CD4-positive, alpha-beta T cell treated with Interleukin-17A for 1 hour (primary cell): Measurements from ENCODE around the gene NF1.
A peak's percentile ranks its signal among the peaks of the same experiment; 100 is the strongest.
"Not testable (repeated sequence)": the region's sequence is repeated elsewhere in the genome, so short reads cannot be mapped to it uniquely, and the experiment has no call there.

Experiments used
- DNase-seq: peaks from one replicate; pipeline ENCODE4 v3.0.0-alpha.2; 2020

Gene NF1

DNA sequence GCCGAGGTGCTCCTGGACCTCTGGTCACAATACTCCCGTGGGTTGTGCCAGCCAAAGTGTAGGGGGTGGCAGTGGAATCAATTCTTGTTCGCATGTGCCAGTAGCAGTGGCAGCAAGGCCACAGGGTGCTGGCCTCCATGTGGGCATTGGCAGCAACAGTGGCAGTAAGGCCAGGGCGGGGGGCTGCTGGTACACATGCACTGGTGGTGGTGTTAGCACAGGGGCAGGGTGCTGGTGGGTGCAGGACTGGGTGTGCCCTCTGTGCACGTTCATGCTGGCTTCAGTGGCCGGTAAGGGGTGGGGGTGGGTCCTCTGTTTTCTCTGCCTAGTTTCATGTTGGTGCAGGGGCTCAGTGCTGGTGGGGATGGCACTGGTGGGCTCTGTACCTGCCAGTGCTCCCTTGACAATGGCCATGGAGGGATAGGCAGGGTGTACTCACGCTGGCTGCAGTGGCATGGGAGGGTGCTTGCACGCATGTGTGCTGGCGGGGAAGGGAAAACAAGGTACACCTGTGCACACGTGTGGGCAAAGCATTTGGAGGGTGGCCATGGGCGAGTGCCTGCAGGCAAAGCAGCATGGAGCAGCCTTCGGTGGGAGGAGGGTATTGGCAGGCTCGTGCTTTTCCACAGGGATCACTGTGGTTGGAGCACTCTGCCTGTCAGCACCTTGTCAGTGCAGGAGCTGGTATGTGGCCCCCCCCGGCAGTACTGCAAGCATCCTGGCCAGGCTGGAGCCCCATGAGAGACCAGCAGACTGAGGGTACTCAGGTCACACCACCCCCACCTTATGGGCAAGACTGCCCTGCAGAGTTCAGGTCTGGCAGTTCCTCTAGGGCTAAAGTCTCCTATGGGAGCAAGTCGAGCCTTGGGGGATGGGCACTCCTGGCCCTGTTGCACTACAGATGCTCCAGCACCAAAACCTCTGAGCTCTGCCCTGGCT lies 35.8 kb downstream of the NF1 start:
- DNase-seq: no peak

DNA sequence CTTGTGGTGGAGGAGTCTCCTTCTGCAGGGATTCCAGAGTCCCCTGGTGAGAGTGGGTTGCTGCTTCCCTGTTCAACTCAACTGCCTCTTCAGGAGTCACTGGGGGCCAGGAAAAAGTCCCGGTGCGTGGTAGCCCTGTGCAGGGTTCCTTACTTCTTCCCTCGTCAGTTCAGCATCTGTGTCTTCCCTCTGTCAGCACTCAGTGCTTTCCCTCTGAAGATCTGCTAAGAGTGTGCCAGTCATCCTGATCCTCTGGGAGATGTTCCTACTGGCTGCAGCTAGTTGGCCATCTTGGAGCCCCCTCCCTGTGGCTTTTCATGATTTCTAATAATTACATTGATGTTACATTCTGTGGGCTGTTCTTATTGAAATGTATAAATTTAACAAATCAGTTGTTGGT lies 36.5 kb downstream of the NF1 start:
- no peak for DNase-seq

DNA sequence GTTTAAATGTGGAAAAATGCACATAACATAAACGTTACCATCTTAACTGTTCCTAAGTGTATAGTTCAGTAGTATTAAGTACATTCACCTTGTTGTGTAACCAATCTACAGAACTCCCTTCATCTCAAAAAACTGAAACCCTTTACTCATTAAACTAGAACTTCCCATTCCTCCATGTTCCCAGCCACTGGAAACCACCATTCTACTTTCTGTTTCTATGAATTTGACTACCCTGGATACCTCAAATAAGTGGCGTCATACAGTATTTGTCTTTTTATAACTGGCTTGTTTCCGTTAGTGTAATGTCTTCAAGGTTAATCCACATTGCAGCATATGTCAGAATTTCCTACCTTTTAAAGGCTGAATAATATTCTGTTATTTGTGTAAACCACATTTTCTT lies 38.2 kb downstream of the NF1 start:
- DNase-seq: no peak

DNA sequence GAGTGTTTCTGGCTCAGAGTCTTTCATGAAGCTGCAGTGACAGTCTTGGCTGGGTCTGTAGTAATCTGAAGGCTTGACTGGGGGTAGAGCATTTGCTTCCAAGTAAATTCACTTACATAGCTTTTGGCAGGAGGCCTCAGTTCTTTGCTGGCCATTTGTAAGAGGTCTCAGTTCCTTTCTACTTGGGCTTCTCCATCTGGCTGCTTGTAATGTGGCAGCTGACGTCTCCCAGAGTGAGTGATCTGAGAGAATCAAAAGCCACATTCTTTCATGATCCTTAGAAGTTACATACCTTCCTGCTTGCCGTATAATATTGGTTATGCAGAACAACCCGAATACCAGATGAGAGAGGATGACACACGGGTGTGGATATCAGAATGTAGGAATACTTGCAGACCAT lies 39.8 kb downstream of the NF1 start:
- no peak for DNase-seq

DNA sequence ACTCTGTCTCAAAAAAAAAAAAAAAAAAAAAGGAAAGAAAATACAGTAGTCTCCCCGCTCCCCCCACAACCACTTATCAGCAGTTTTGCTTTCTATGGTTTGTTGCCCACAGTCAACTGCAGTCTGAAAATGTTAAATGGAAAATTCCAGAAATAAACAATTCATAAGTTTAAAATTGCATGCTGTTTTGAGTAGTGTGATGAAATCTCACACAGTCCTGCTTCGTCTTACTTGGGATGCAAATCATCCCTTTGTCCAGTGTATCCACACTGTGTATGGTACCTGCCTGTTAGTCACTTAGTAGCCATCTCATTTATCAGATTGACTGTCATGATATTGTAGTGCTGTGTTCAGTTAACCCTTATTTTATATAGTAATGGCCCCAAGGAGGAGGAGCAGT lies 41.5 kb downstream of the NF1 start:
- no peak for DNase-seq

DNA sequence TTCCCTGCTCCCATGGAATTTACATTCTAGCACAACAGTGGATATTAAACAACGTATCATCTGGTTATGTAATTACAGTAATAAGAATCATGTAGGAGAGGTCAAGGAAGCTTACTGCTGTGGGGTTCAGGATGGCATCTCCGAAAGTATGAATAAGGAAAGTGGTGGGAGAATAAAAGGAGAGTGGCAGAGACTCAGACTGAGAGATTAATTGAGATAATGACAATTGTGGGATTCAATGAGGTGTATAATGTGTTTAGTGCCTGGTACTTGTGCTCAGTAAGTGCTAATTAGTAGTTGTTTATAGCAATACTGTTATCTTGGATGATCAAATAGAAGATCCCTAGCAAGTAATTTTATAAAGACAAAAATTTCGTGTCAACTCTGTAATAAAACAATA lies 45.3 kb downstream of the NF1 start:
- no peak for DNase-seq

DNA sequence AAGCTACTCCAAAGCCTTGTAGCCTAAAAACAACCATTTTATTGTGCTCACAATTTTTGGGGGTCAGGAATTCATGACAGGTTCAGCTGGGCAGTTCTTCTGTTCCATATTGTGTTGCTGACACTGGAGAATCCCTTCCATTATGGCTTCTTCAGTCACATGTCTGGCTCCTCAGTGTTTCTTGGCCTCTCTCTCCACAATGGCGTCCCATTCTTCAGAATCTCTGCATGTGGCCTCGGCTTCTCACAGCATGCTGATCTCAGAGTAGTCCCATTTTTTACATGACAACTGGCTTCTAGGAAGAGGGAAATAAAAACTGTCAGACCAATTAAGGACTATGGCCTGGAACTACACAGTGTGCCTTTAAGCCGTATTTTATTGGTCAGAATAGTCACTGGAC lies 49.7 kb downstream of the NF1 start:
- DNase-seq: no peak

DNA sequence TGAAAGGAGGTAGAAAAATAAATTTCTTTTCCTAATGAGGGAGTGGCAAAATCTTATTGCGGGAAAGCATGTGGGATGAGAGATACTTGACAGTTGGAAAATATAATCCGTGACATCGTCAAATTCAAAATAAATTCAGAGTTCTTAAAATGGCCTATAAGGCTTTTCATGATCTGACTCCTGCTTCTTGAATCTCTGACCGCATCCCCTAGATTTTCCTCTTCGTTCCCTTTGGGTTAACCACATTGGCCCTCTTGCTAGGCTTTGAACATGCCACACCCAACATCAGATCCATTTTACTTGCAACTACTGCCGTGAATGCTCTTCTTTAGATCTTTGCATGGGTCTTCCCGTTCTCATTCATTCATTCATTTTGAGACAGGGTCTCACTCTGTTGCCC lies 50.1 kb downstream of the NF1 start:
- no peak for DNase-seq

DNA sequence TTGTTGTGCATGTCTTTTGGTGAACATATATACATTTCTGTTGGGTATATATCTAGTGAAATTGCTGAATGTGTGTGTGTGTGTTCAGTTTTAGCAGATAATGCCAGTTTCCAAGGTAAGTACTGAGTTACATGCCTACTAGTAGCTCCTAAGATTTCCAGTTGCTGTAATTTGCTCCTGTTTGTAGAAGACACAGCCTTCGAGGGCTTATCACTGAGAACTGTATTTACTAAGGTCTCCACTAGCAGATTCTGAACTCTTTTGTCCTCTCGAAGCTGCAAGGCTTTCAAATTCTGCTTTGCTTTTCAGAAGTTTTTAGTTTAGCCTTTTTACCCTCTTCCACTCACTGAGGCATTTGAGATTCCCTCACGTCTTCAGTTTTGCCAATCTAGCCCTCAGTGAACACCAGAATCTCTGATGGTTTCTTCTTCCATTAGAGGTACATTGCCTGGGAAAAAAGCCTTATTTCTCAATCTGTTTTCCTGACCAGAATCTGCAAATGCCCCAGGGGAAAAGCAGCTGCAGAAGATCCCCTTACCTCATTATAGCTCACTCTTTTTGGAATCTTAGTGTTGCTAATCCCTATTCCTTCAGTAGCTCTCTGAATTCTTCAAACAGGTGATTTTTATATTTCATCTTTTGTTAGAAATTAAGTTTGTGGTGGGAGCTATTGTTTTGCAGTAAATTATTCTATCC lies 52.9 kb downstream of the NF1 start:
- no peak for DNase-seq

DNA sequence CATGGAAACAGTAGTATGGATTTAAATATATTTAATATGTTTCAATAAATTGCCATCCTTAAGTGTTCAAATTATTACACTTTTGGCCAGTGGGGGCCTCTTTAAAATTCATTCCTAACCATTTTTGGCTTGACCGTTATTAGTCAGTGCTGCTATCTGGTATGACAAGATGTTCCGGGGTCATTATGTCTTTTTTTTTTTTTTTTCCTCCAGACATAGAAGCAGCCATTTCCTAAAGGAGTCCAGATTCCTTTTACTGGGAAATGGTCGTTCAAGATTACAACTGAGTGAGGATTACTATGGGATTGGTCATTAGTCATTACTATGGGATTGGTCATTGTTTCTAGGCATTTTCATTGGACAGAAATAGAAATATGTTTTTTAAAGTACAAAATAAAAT lies 53.4 kb downstream of the NF1 start:
- DNase-seq: no peak

DNA sequence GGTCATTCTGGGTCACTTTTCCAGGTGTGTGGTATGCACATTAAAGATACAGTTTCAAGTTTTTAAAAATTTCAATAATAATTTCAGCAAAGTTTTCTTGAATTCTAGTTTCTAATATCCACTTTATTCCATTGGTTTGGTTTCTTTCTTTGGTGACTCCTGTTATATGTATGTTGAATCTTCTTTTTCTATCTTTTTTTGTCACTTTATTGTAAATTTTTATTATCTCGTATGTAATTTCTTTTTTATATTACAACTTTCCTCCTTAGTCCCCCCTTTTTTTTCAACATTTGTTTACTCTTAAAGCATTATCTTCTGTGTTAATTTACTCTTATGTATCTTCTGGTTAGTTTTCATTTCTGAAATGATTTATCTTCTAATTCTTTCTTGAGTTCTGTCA lies 57.5 kb downstream of the NF1 start:
- DNase-seq: no peak

DNA sequence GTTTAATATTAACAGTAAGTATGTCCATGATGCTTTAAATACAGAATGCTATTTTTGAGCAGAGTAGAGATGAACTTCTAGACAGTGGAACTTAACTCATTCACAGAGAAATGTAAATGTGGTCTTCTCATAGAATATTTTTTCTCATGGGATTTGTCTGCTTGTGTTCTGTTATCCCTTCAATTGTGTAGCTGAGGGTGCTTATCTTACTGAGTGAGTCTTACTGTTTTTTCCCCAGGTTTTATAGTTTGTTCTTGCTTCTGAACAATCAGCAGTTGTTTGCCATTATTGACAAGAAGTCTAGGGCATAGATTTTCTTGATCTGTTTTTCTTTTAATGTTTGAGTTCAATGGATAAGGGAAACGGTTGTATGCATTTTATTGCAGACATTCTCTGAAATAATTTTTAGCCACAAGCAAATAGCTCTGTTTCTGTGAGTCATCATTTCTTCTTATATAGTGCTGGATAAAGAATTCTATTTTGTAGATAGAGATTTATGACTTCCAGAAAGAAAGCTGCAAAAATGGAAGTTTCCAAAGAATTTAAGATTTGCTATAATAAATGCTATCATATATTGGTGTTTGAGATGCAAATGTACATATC lies 60.5 kb downstream of the NF1 start:
- DNase-seq: no peak

DNA sequence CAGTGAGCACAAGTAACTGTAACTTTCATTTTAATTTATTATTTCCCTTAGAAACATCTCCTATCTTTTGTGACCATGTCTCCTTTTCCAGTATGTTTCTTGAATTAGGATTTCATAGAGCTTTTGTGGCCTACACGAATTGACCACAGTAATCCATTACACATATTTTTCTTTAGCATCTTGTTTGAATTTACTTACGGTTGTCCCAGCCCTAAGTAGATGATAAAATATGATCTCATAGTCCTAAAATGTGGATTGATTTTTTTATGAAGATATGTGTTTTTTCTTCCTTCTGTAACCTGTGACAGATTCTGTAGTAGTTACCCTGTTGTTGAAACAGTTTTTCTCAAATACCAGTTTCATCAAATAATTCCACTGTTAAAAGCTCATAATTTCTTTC lies 61.5 kb downstream of the NF1 start:
- no peak for DNase-seq

DNA sequence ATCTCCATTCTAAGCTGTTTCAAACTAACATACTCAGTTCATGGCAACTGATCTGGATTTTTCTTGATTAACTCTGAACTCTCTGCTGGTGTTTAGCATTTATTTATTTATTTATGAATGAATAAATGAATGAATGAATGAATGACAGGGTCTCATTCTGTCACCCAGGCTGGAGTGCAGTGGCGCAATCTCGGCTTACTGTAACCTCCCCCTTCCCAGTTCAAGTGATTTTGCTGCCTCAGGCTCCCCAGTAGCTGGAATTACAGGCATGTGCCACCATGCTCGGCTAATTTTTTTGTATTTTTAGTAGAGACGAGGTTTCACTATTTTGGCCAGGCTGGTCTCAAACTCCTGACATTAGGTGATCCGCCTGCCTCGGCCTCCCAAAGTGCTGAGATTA lies 62.1 kb downstream of the NF1 start:
- DNase-seq: not testable (repeated sequence)

DNA sequence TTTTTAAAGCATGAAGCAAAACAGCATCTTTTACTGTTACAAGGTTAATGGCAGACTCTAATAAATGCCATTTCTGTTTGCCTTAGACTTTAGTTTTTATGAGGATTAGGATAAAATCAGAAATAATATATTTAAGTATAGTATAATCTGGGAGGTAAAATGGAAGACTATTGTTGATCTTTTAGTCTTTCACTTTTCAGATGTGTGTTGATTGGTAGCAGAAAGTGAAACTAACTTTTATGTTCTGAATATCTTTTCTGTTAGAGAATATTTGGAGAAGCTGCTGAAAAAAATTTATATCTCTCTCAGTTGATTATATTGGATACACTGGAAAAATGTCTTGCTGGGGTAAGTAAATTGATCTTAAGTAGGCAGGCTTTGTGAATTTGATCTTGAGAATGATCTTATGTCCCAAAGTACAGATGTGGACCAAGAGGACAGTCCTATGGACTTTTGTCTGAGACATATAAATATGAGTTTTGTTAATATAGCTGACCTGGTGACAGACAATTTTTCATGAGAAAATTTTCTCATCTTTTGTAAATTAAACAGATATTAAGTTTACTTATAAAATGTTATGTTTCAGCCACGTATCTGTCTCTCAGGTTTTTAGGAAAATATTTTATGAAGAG lies 64.1 kb downstream of the NF1 start:
- DNase-seq: peak; percentile 31

DNA sequence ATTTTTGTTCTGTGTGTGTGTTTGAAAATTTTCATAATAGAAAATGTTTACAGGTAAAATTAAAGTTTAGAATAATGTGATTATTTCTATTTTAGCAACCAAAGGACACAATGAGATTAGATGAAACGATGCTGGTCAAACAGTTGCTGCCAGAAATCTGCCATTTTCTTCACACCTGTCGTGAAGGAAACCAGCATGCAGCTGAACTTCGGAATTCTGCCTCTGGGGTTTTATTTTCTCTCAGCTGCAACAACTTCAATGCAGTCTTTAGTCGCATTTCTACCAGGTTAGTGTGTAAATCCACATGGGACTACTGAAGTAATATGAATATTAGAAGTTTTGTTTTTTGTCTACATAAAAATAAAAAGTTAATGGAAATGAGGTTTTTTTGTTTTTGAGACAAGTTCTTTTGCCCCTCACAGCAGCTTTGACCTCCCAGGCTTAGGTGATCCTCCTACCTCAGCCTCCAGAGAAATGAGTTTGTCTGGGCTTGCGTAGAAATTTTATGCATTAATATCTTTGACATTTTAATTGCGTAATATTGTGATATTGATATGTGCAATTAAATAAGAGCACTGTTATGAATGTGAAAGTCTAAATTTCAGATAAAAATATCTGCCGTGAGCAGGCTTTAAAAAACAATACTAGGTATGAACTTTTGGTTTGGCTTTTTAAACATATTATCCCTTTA lies 68.5 kb downstream of the NF1 start:
- no peak for DNase-seq

DNA sequence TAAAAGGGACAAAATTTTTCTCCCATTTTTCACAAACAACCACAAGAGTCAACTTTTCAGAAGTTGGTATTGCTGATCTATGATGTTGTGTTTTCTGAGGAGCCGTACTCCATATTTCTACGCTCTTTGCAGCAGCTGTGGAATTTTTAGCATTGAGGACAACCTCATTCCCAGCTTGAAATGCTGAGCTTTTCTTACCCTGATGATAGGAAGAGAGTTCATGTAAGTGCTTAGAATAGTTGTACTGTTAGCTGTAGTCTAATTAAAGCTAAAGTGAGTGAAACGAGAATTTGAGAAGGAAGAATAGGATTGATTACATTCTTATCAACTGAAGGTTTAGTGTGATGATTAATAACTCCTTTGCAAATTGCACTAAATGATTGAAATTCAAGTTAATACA lies 72.3 kb downstream of the NF1 start:
- no peak for DNase-seq

DNA sequence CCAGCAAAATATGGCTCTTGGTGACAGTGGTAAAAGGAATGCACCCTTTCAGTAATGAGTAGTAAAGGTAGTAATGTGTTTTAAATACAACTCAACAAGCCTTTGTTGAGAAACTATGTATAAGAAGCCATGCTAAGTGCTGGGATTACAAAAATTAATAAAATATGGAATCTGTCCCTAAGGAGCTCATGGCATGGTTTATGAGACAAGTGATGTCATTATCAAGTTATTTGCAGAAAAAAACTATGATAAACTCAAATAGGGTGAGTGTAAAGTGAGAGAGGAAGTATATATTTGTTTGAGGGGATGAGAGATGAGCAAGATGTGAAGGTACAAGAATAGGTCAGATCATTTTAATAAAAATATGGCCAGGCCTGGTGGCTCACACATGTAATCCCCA lies 76.9 kb downstream of the NF1 start:
- no peak for DNase-seq

DNA sequence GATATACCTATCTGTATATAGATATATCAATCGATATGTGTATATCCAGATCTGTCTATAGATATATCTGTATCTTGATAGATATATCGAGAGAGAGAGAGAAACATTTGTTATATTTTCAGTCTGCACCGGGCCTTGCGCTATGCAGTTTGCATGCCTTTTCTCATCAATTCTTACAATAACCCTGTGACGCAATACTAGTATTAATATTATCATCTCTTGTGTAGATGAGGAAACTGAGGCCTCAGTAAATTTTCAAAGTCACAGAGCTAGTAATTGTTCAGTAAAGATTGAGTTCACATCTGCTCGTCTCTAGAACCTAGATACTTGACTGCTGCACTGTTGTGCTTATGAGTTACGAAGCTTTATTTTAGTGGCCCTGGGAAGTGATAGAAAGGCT lies 77.6 kb downstream of the NF1 start:
- no peak for DNase-seq

DNA sequence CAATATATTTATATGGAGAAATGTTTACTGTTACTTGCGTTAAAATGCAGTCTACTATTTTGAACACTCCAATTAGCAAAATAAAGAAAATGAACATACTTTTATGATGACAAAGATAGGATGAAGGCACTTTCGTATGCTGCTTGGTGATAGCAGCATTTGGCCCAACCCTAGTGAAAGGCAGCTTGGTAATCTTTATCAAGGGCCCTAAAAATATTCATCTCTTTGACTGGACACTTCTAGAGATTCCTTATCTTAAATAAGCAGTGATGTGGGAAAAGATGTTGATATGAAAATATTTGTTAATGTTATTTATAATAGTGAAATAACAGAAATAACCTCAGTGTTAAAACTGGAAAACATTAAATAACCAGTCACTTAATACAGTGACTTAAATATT lies 79.4 kb downstream of the NF1 start:
- DNase-seq: no peak

DNA sequence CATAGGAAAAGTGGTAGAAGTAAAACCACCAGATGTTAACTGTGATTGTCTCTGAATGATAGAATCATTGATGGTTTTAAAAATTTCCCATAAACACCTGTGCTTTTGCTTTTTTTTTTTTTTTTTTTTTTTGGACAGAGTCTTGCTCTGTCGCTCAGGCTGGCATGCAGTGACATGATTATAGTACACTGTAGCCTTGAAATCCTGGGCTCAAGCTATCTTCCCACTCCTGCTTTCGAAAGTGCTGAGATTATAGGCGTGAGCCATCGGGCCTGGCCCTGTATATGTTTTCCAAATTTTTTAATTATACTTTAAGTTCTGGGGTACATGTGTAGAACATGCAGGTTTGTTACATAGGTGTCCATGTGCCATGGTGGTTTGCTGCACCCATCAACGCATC lies 80.5 kb downstream of the NF1 start:
- no peak for DNase-seq

DNA sequence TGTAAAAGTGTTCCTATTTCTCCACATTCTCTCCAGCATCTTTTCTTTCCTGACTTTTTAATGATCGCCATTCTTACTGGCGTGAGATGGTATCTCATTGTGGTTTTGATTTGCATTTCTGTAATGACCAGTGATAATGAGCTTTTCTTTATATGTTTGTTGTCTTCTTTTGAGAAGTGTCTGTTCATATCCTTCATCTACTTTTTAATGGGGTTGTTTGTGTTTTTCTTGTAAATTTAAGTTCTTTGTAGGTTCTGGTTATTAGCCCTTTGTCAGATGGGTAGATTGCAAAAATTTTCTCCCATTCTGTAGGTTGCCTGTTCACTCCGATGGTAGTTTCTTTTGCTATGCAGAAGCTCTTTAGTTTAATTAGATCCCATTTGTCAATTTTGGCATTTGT lies 81.4 kb downstream of the NF1 start:
- not testable (repeated sequence) for DNase-seq

DNA sequence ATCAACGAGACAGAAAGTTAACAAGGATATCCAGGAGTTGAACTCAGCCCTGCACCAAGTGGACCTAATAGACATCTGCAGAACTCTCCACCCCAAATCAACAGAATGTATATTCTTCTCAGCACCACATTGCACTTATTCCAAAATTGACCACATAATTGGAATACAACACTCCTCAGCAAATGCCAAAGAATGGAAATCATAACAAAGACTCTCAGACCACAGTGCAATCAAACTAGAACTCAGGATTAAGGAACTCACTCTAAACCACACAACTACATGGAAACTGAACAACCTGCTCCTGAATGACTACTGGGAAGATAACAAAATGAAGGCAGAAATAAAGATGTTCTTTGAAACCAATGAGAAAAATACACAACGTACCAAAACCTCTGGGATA lies 84.2 kb downstream of the NF1 start:
- not testable (repeated sequence) for DNase-seq
